ENCODE results near the gene MGRN1.

GRCh38 chr16:4679850-4680636 is 55.4 kb downstream of the MGRN1 start:
- TF ChIP-seq POLR2A (IDR thresholded peaks at IDR 0.05) = no peak
- no peak for TF ChIP-seq CTCF (IDR thresholded peaks at IDR 0.05)
